BJ (cell line): ENCODE measurements around the gene PTCD2. TPM values are rescaled to one million over a fixed set of nuclear protein-coding genes. Genes with fewer than 3 reads are reported as not detected.
"Not testable (repeated sequence)": the region's sequence is repeated elsewhere in the genome, so short reads cannot be mapped to it uniquely, and the experiment has no call there.

Experiments used
- CTCF ChIA-PET: fragments of 350-600 bp; formaldehyde crosslinking; extraction: SDS; loops from one replicate; lab custom pipeline; 2021; ENCODE audit warnings: antibody characterized with exemption, inconsistent platforms; lab: Yijun Ruan, JAX
- POLR2A ChIA-PET: fragments of 300-600 bp; sonication (Branson Sonifier 250); formaldehyde crosslinking; extraction: SDS; loops from one replicate; lab custom pipeline; 2021; ENCODE audit warnings: antibody characterized with exemption; lab: Charles Lee
- DNase-seq: peaks from one replicate; pipeline ENCODE4 v3.0.0-alpha.2; 2011; ENCODE audit warnings: low read depth
- H3K27me3 ChIP-seq: 2 replicates; pipeline ENCODE4 v1.6.0; 2011; ENCODE audit warnings: low read length; ENCODE audit not compliant: control insufficient read depth, insufficient read depth
- H3K36me3 ChIP-seq: 2 replicates; pipeline ENCODE4 v1.5.1; 2011; ENCODE audit warnings: low read length; ENCODE audit not compliant: control insufficient read depth, insufficient read depth
- H3K4me3 ChIP-seq: 2 replicates; pipeline ENCODE4 v1.5.1; 2011; ENCODE audit warnings: low read depth, mild to moderate bottlenecking, control low read depth, low read length
- polyA plus RNA-seq: library from polyadenylated mRNA; depleted of rRNA; stranded (reverse); fragments of >200 nt; gene quantifications from 2 replicates; pipeline ENCODE4 v1.2.3, GENCODE V29; 2011
- TF ChIP-seq, protein P1 (sequence below): IDR thresholded peaks from 2 replicates; pipeline ENCODE4 v1.5.1; 2011; ENCODE audit warnings: low read depth, mild to moderate bottlenecking, control low read depth, inconsistent platforms, low read length, moderate library complexity; ENCODE audit not compliant: insufficient read depth

Gene PTCD2
- polyA plus RNA-seq, 1 experiment = 7.7 TPM

DNA sequence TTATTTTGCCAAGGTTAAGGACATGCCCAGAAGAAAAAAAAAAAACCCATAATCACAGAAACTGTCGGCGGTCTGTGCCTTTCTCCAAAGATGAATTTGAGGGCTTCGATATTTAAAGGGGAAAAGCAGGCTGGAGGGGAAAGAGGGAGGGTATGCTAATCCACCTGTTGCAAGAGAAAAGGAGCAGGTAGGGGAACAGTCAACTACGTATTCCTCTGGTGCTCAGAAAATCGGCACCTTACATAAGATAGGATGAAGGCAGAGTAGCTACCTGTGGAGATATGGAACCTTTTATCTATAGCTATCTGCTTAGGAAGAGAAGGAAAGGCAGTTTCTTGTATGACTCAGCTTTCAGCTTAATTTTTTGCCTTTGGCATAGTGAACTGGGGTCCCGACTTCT, 77.7 kb downstream of the PTCD2 start:
- ChIA-PET POLR2A (no interaction called here), CTCF (interaction anchor here (0.6 to 0.8 kb wide), 2 partner anchors 31 to 129 kb away, joined by 3 read pairs; no protein-coding TSS in a partner anchor)
- TF ChIP-seq, protein P1, sequence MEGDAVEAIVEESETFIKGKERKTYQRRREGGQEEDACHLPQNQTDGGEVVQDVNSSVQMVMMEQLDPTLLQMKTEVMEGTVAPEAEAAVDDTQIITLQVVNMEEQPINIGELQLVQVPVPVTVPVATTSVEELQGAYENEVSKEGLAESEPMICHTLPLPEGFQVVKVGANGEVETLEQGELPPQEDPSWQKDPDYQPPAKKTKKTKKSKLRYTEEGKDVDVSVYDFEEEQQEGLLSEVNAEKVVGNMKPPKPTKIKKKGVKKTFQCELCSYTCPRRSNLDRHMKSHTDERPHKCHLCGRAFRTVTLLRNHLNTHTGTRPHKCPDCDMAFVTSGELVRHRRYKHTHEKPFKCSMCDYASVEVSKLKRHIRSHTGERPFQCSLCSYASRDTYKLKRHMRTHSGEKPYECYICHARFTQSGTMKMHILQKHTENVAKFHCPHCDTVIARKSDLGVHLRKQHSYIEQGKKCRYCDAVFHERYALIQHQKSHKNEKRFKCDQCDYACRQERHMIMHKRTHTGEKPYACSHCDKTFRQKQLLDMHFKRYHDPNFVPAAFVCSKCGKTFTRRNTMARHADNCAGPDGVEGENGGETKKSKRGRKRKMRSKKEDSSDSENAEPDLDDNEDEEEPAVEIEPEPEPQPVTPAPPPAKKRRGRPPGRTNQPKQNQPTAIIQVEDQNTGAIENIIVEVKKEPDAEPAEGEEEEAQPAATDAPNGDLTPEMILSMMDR = no peak
- DNase-seq = no peak
- H3K4me3 ChIP-seq = no peak overlapping the region
- no peaks in the 10 kb centered on the region for H3K27me3 ChIP-seq
- no peaks in the 10 kb centered on the region for H3K36me3 ChIP-seq

DNA sequence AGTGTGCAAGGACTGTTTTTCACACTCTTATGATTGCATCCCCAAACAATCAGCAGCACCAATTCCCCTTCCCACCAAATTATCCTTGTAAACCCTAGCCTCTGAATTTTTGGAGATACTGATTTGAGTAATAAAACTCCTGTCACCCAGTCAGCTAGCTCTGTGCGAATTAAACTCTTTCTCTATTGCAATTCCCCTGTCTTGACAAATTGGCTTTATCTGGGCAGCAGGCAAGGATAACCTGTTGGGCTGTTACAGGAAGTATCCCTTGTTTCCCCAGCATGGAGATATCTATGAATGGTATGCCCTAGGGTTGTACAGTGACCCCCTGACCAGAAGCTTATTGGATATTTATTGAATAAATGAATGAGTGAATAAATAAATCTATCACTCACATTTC, 80.8 kb downstream of the PTCD2 start:
- no peak for DNase-seq
- ChIA-PET CTCF (interaction anchor here (2.3 to 2.6 kb wide), 2 partner anchors 10 to 123 kb away, joined by 8 to 11 read pairs; no protein-coding TSS in a partner anchor), POLR2A (no interaction called here)
- no peak overlapping the region for H3K4me3 ChIP-seq
- TF ChIP-seq, protein P1 = no peak
- no peaks in the 10 kb centered on the region for H3K27me3 ChIP-seq
- H3K36me3 ChIP-seq = no peaks in the 10 kb centered on the region

DNA sequence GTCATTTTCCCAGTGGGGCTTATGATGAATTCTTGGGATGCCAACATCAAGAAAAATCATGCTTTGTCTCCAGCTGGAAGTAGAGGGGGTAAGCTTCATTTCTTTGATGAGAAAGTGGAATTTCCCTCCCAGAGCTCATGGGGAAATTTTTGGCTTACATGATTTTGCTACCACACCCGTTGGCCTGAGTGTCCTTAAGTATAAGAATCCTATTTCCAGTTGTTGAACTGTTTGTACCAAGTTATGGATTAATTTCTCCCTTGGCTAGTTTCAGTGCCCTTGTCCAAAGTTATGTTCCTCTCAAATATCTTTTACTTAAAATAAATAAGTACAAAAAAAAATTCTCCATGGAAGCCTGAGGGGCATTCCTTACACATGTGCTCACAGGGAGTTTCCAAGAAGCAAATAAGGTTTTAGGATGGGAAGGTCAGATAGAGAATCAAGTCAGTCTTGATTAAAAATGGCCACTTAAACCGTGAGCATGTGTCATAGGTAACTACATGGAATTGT, 82.3 kb downstream of the PTCD2 start:
- POLR2A ChIA-PET = interaction anchor here (0.6 kb wide), 1 partner anchor 109 kb away, joined by 4 read pairs; no protein-coding TSS in a partner anchor
- Histone ChIP-seq H3K27me3 (no peaks in the 10 kb centered on the region), H3K36me3 (no peaks in the 10 kb centered on the region), H3K4me3 (no peak overlapping the region)
- CTCF ChIA-PET = interaction anchor here (0.9 to 2.6 kb wide), 13 partner anchors 10 to 415 kb away, joined by 3 to 11 read pairs (median 5); no protein-coding TSS in a partner anchor
- TF ChIP-seq, protein P1 = no peak
- peak; percentile 83 for DNase-seq

DNA sequence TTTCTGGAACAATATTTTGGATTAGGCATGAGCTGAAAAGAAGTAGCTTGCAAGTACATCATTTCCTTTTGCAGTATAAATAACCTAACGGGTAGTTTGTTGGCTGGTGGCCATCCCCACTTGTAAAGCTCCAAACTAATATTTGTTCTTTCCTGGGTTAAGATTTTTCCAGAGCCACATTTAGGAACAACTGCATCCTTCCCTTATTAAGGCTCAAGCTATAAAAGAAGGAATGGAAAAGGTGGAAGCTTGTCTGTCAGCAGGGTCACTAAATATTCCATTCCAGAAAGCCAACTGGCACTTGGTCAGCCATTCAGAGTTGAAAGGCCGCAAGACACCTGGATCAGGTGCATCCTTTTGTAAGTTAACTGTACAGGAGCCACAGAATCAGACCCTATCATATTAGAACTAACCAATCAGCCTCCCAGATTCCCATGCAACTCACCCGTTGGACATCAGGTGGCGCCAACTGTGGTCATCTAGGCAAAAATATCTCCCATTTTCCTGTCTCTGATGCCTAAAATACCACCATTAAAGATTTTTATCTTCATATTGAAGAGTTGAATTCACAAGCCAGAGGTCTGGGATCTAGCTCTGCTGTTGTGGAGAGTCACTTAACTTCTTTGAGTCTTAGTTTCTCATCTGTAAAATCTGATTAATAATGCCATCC, 82.9 kb downstream of the PTCD2 start:
- ChIA-PET POLR2A (interaction anchor here (0.6 kb wide), 1 partner anchor 110 kb away, joined by 4 read pairs; no protein-coding TSS in a partner anchor), CTCF (interaction anchor here (0.9 to 2.6 kb wide), 10 partner anchors 10 to 414 kb away, joined by 3 to 11 read pairs (median 4); no protein-coding TSS in a partner anchor)
- DNase-seq = no peak

DNA sequence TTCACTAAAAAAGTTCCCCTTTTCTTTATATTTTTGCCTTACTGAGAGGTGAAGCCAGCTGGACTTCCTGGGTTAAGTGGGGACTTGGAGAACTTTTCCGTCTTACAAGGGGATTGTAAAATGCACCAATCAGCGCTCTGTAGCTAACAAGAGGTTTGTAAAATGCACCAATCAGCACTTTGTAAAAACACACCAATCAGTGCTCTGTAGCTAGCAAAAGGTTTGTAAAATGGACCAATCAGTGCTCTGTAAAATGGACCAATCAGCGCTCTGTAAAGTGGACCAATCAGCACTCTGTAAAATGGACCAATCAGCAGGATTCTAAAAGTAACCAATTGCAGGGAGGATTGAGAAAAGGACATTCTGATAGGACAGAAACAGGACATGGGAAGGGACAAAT, 84.6 kb downstream of the PTCD2 start:
- POLR2A ChIA-PET, H3K27me3 ChIP-seq, H3K4me3 ChIP-seq, H3K36me3 ChIP-seq, DNase-seq: not testable (repeated sequence)
- CTCF ChIA-PET = interaction anchor here (0.8 to 1.7 kb wide), 6 partner anchors 9 to 453 kb away, joined by 3 to 7 read pairs (median 4); no protein-coding TSS in a partner anchor

More for the DNA sequence above, 82.9 kb downstream of the PTCD2 start:
- no peaks in the 10 kb centered on the region for H3K36me3 ChIP-seq
- TF ChIP-seq, protein P1 = peak; percentile 42
- H3K4me3 ChIP-seq = no peak overlapping the region
- H3K27me3 ChIP-seq = no peaks in the 10 kb centered on the region
